K562 (cell line): ENCODE data around the gene DBNDD1. TPM values are rescaled to one million over a fixed set of nuclear protein-coding genes. Genes with fewer than 3 reads are reported as not detected.

ENCODE experiments used
- ATAC-seq: fragments of 200-7000 bp; cut with Tn5 transposase; 3 replicates; pipeline ENCODE4 v1.9.1; 2020; ENCODE audit warnings: moderate library complexity
- BruUV-seq: library from RNA; stranded (reverse); fragments of 400-500 nt; replicated peaks from 2 replicates; lab custom pipeline; 2021; lab: Mats Ljungman, UMichigan
- CTCF ChIA-PET: fragments of 300-600 bp; formaldehyde crosslinking; extraction: SDS; loops from one replicate; lab custom pipeline; 2021; ENCODE audit warnings: low intra/inter-chr PET ratio; lab: Yijun Ruan, JAX
- POLR2A ChIA-PET: fragments of 300-600, 350-650 bp; sonication (Branson Sonifier 250); formaldehyde crosslinking; extraction: SDS; loops from one replicate; lab custom pipeline; 2021; ENCODE audit warnings: antibody characterized with exemption, inconsistent platforms; lab: Yijun Ruan, JAX
- DNase-seq, 4 experiments: peaks; one replicate each; pipeline versions ENCODE4 v3.0.0 to v3.0.0-alpha.2; 2011 to 2018; ENCODE audit warnings: low spot score in 3 of 4, mixed read lengths in 3 of 4; ENCODE audit errors: extremely low read depth in 1 of 4
- FAIRE-seq: peaks from 2 replicates; lab custom pipeline; 2011; peaks lifted over from hg19 to GRCh38; lab: Jason Lieb, UNC
- H2AFZ ChIP-seq: 2 replicates; pipeline ENCODE4 v1.6.0; 2011; ENCODE audit warnings: low read depth, low read length, control low read depth, inconsistent platforms
- H3K27ac ChIP-seq: fragments of 200-600 bp; 3 replicates; pipeline ENCODE4 v1.8.0; 2011; ENCODE audit warnings: low read depth, mild to moderate bottlenecking, control low read depth, inconsistent platforms, low read length, moderate library complexity, mixed read lengths; ENCODE audit errors: extremely low read depth
- H3K27me3 ChIP-seq, 2 experiments: fragments of 300-600 bp in 1 of 2; 2 replicates in 1 of 2; 3 replicates in 1 of 2; pipeline versions ENCODE4 v1.6.0 to v1.8.0; 2011; ENCODE audit warnings: inconsistent platforms in 2 of 2, low read length in 2 of 2, mild to moderate bottlenecking in 1 of 2, mixed read lengths in 1 of 2, moderate library complexity in 1 of 2; ENCODE audit not compliant: control insufficient read depth in 2 of 2, insufficient read depth in 2 of 2
- H3K36me3 ChIP-seq: fragments of 300-600 bp; 3 replicates; pipeline ENCODE4 v1.8.0; 2011; ENCODE audit warnings: mild to moderate bottlenecking, low read length, inconsistent platforms; ENCODE audit not compliant: control insufficient read depth, insufficient read depth
- H3K4me1 ChIP-seq, 2 experiments: fragments of 200-600 bp in 1 of 2; replicated peaks in 1 of 2; 2 replicates in 1 of 2; 3 replicates in 1 of 2; pipeline versions ENCODE4 v1.5.1 to v1.8.0; 2011; ENCODE audit warnings: inconsistent platforms in 2 of 2, low read length in 2 of 2, mild to moderate bottlenecking in 1 of 2, mixed read lengths in 1 of 2, moderate library complexity in 1 of 2; ENCODE audit not compliant: control insufficient read depth in 2 of 2, insufficient read depth in 2 of 2
- H3K4me2 ChIP-seq: 2 replicates; pipeline ENCODE4 v1.6.1; 2011; ENCODE audit warnings: low read length, control low read depth, inconsistent platforms, mixed read lengths; ENCODE audit not compliant: insufficient read depth
- H3K4me3 ChIP-seq: fragments of 200-600 bp; sonication (generic), shearing (Covaris generic); 2 replicates; pipeline ENCODE4 v1.5.1; 2016; ENCODE audit warnings: control low read depth, inconsistent platforms
- H3K79me2 ChIP-seq: fragments of 200-600 bp; 3 replicates; pipeline ENCODE4 v1.8.0; 2011; ENCODE audit warnings: low read length, inconsistent platforms; ENCODE audit not compliant: control insufficient read depth, insufficient read depth
- H3K9ac ChIP-seq, 2 experiments: 2 replicates each; pipeline versions ENCODE4 v1.6.0 to v1.6.1; 2011; ENCODE audit warnings: low read depth in 2 of 2, low read length in 2 of 2, control low read depth in 1 of 2, inconsistent platforms in 1 of 2, mild to moderate bottlenecking in 1 of 2, mixed read lengths in 1 of 2; ENCODE audit not compliant: insufficient read depth in 1 of 2
- H3K9me1 ChIP-seq: one replicate; pipeline ENCODE4 v1.6.0; 2011; ENCODE audit warnings: inconsistent platforms, mild to moderate bottlenecking, low read length, moderate library complexity; ENCODE audit not compliant: control insufficient read depth, insufficient read depth
- H3K9me3 ChIP-seq: replicated peaks from 2 replicates; pipeline ENCODE4 v1.5.1; 2011; ENCODE audit warnings: low read depth, low read length, inconsistent platforms; ENCODE audit not compliant: control insufficient read depth, insufficient read depth
- H4K20me1 ChIP-seq: replicated peaks from 2 replicates; pipeline ENCODE4 v1.6.1; 2011; ENCODE audit warnings: low read length, inconsistent platforms, mixed read lengths; ENCODE audit not compliant: control insufficient read depth, insufficient read depth
- GABPB1 ChIP-seq: sonication (generic); formaldehyde crosslinking; IDR thresholded peaks from 2 replicates; pipeline ENCODE4 v1.8.0; 2022; ENCODE audit warnings: mild to moderate bottlenecking, missing genetic modification reagents
- PKNOX1 ChIP-seq: fragments of 450-650 bp; IDR thresholded peaks from 2 replicates; pipeline ENCODE4 v1.6.1; 2016
- TCF7 ChIP-seq: sonication (generic); IDR thresholded peaks from 2 replicates; pipeline ENCODE4 v1.6.1; 2016; ENCODE audit warnings: antibody characterized with exemption, borderline replicate concordance
- ZNF212 ChIP-seq: fragments of 450-650 bp; formaldehyde crosslinking; IDR thresholded peaks from 2 replicates; pipeline ENCODE4 v1.4.0; 2020; ENCODE audit warnings: mild to moderate bottlenecking
- WGBS: fragments of 100-300 bp; shearing (Covaris generic); methylation state at CpG from one replicate; pipeline ENCODE4 v1.1.6; 2016; ENCODE audit warnings: low coverage, mixed read lengths; ENCODE audit not compliant: insufficient coverage; ENCODE audit errors: missing lambda C conversion rate; 5-methylcytosine and 5-hydroxymethylcytosine counted together
- in situ Hi-C: fragments of 300-500 bp; cut with MboI; formaldehyde crosslinking; loops from 4 replicates; pipeline ENCODE4 v1.15.0; 2018; ENCODE audit warnings: inconsistent platforms, mixed read lengths
- intact Hi-C: fragments of 100-400 bp; cut with micrococcal nuclease; formaldehyde crosslinking; loops from 2 replicates; pipeline ENCODE4 v1.14.2; 2022
- polyA plus RNA-seq, 8 experiments: library from polyadenylated mRNA; depleted of rRNA in 4 of 8; stranded (reverse) in 5 of 8; unstranded in 3 of 8; fragments of >200 nt; fragmentation: Nextera tagmentation in 2 of 8; fragmentation: Illumina TruSeq in 1 of 8; extraction: Ambion mirVana in 2 of 8; extraction: Trizol in 1 of 8; gene quantifications; 2 replicates each; pipeline versions ENCODE4 v1.2.1 to v1.2.3, GENCODE V29; 2011 to 2014; ENCODE audit warnings: inconsistent platforms in 1 of 8, missing spikeins in 1 of 8
- total RNA-seq, 7 experiments: library from RNA; depleted of rRNA in 6 of 7; stranded (reverse); fragments of >200 nt in 6 of 7; fragmentation: Illumina TruSeq in 2 of 7; extraction: Trizol in 2 of 7; gene quantifications; 2 replicates each; pipeline versions ENCODE4 v1.2.1 to v1.2.3, GENCODE V29; 2011 to 2021; ENCODE audit warnings: low replicate concordance in 1 of 7

The DBNDD1 gene
- total and polyA plus RNA-seq, 9 of the 15 experiments (the other 6 are each of a cell fraction or from before 2014, with no cell fraction given) = 0.55 to 13.0 (median 5.8) TPM

GRCh38 chr16:89974870-89975269 is 44.4 kb downstream of the DBNDD1 start:
- H3K9me3 ChIP-seq = no peaks in the 10 kb centered on the region
- in situ Hi-C loops = no loop called here
- ATAC-seq (no peak), DNase-seq (no peak), FAIRE-seq (no peak)
- no peak overlapping the region for H2AFZ ChIP-seq
- no peaks in the 10 kb centered on the region for H3K27me3 ChIP-seq
- peaks cover 77% of the 10 kb centered on the region for H3K79me2 ChIP-seq
- CTCF ChIA-PET = no interaction called here
- 0 out of 4 replicates have a peak overlapping the region, but pooled peaks of 1 of the 2 experiments have one; percentile 18 for H3K9ac ChIP-seq
- POLR2A ChIA-PET = interaction anchor here (1.0 to 3.0 kb wide), 3 partner anchors 11 to 107 kb away, joined by 3 to 13 read pairs (median 5); no protein-coding TSS in a partner anchor
- no peak overlapping the region for H3K27ac ChIP-seq
- TSS peak; percentile 27 for BruUV-seq
- H3K4me2 ChIP-seq = no peak overlapping the region
- no peaks in the 10 kb centered on the region for H3K9me1 ChIP-seq
- H3K4me1 ChIP-seq = peaks cover 23 to 27% of the 10 kb centered on the region in 2 experiments; a peak in 4 of 5 replicates
- WGBS = 59% methylated on average over 2 of the region's 2 CpGs
- intact Hi-C loops = loop anchor here (10.0 kb wide), 1 partner anchor 50 kb away; the partner anchor contains the start of gene TUBB3
- peaks cover 49% of the 10 kb centered on the region; the same call in 2 of the 3 replicates for H3K36me3 ChIP-seq
- TF ChIP-seq GABPB1 (CRISPR knock-in tag) (no peak), ZNF212 (CRISPR knock-in tag) (no peak), TCF7 (no peak), PKNOX1 (peak; percentile 36; the same call in 1 of the 2 replicates)
- H3K4me3 ChIP-seq = no peak overlapping the region
- H4K20me1 ChIP-seq = peaks cover 8% of the 10 kb centered on the region; the same call in 1 of the 2 replicates
